Measurements from ENCODE around the gene STK4.
"Not testable (repeated sequence)": the region's sequence is repeated elsewhere in the genome, so short reads cannot be mapped to it uniquely, and the experiment has no call there.

The STK4 gene

GRCh38 chr20:44990425-44990824 lies 24.1 kb downstream of the STK4 start:
- DNase-seq, result peak; percentile 58

- no peak for DNase-seq
Observed at GRCh38 chr20:44990957-44991356, 24.6 kb downstream of the STK4 start.

- no peak for DNase-seq
Observed at GRCh38 chr20:44993343-44993742, 27.0 kb downstream of the STK4 start.

GRCh38 chr20:44997171-44997570 lies 30.9 kb downstream of the STK4 start:
- DNase-seq, result no peak

- no peak for DNase-seq
Observed at GRCh38 chr20:44997668-44998067, 31.4 kb downstream of the STK4 start.

GRCh38 chr20:45008521-45009049 lies 42.3 kb downstream of the STK4 start:
- no peak for DNase-seq

- no peak for DNase-seq
Observed at GRCh38 chr20:45010399-45010828, 44.1 kb downstream of the STK4 start.

- peak; percentile 38 for DNase-seq
Observed at GRCh38 chr20:45011108-45011526, 44.8 kb downstream of the STK4 start.

GRCh38 chr20:45012682-45013302 lies 46.5 kb downstream of the STK4 start:
- no peak for DNase-seq

GRCh38 chr20:45014131-45014530 lies 47.8 kb downstream of the STK4 start:
- DNase-seq, result not testable (repeated sequence)

- no peak for DNase-seq
Observed at GRCh38 chr20:45014671-45015415, 48.5 kb downstream of the STK4 start.

GRCh38 chr20:45016089-45016671 lies 49.9 kb downstream of the STK4 start:
- no peak for DNase-seq

- DNase-seq, result no peak
Observed at GRCh38 chr20:45017281-45017680, 51.0 kb downstream of the STK4 start.

GRCh38 chr20:45017857-45018256 lies 51.5 kb downstream of the STK4 start:
- DNase-seq, result no peak

- no peak for DNase-seq
Observed at GRCh38 chr20:45019027-45019761, 52.9 kb downstream of the STK4 start.

GRCh38 chr20:45019762-45020123 lies 53.4 kb downstream of the STK4 start:
- DNase-seq, result no peak

- no peak for DNase-seq
Observed at GRCh38 chr20:45020236-45020886, 54.0 kb downstream of the STK4 start.

GRCh38 chr20:45021631-45022030 lies 55.3 kb downstream of the STK4 start:
- no peak for DNase-seq

GRCh38 chr20:45023140-45023539 lies 56.8 kb downstream of the STK4 start:
- DNase-seq, result not testable (repeated sequence)

- no peak for DNase-seq
Observed at GRCh38 chr20:45028424-45029136, 62.3 kb downstream of the STK4 start.

- DNase-seq, result no peak
Observed at GRCh38 chr20:45029884-45030283, 63.6 kb downstream of the STK4 start.

- DNase-seq, result no peak
Observed at GRCh38 chr20:45032276-45032675, 66.0 kb downstream of the STK4 start.

All from stimulated activated naive CD4-positive, alpha-beta T cell treated with Interleukin-2 at 50 U/mL for 16 hours (primary cell).